ENCODE results near the gene ADAMTS10. TPM values are rescaled to one million over a fixed set of nuclear protein-coding genes. Genes with fewer than 3 reads are reported as not detected.
"Not testable (repeated sequence)": the region's sequence is repeated elsewhere in the genome, so short reads cannot be mapped to it uniquely, and the experiment has no call there.

ADAMTS10 gene
- total RNA-seq, 1 experiment from 2014 or later = 10.2 TPM

- DNase-seq (ENCODE audit: low read depth, low spot score) (no peak), ATAC-seq (no peak)
- ChIA-PET RAD21 (ENCODE audit: low non-redundant PET in 1 of 2, low total read pairs in 2 of 2, uncharacterized antibody in 2 of 2, unreplicated experiment in 2 of 2) (no interaction called here), POLR2A (no interaction called here), CTCF (interaction anchor here (2.7 to 2.8 kb wide), 2 partner anchors 12 to 14 kb away, joined by 7 to 8 read pairs; no protein-coding TSS in a partner anchor)
- Histone ChIP-seq H3K79me2 (ENCODE audit: insufficient read depth, low read length) (no peaks in the 10 kb centered on the region), H3K9me2 (ENCODE audit: insufficient read depth) (no peaks in the 10 kb centered on the region), H3K27me3 (ENCODE audit: insufficient read depth, low read length) (no peaks in the 10 kb centered on the region), H3K9me3 (ENCODE audit: control insufficient read depth in 1 of 2, insufficient read depth in 1 of 2, low read depth in 1 of 2, low read length in 2 of 2) (no peaks in the 10 kb centered on the region), H3K4me2 (ENCODE audit: low read length) (no peak overlapping the region), H3K4me1 (ENCODE audit: control insufficient read depth in 1 of 2, insufficient read depth in 2 of 2, low read length in 2 of 2) (peaks cover 8 to 20% of the 10 kb centered on the region in 2 experiments), H2AFZ (ENCODE audit: low read depth, low read length, poor library complexity, severe bottlenecking) (no peak overlapping the region), H3K27ac (ENCODE audit: low read depth, low read length) (no peak overlapping the region), H3K9ac (ENCODE audit: low read length) (no peak overlapping the region), H3K4me3 (replicated peaks in 1 of 2; ENCODE audit: low read depth in 1 of 2, low read length in 2 of 2) (no peak overlapping the region), H4K20me1 (ENCODE audit: insufficient read depth) (no peaks in the 10 kb centered on the region), H3K36me3 (ENCODE audit: control insufficient read depth in 1 of 2, insufficient read depth in 2 of 2, low read length in 2 of 2) (no peaks in the 10 kb centered on the region)
- TF ChIP-seq ATF3 (IDR thresholded peaks at IDR 0.05) = no peak
- TF ChIP-seq ZNF274 (IDR thresholded peaks at IDR 0.05; ENCODE audit: low read depth, low read length) = no peak
- no peak for TF ChIP-seq CTCF (IDR thresholded peaks at IDR 0.05 in 2 of 3, conservative IDR thresholded peaks at IDR 0.05 in 1 of 3; ENCODE audit: borderline replicate concordance in 1 of 3, insufficient read depth in 1 of 3, low read depth in 2 of 3, low read length in 2 of 3)
- no peak for TF ChIP-seq EZH2phosphoT487 (IDR thresholded peaks at IDR 0.05; ENCODE audit: borderline replicate concordance)
- TF ChIP-seq SIN3A (IDR thresholded peaks at IDR 0.05; ENCODE audit: low read depth) = no peak
- TF ChIP-seq, protein P1, sequence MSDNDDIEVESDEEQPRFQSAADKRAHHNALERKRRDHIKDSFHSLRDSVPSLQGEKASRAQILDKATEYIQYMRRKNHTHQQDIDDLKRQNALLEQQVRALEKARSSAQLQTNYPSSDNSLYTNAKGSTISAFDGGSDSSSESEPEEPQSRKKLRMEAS (IDR thresholded peaks at IDR 0.05) = no peak
- TF ChIP-seq FOSL1 (IDR thresholded peaks at IDR 0.05; ENCODE audit: low read depth) = no peak
- no peak for TF ChIP-seq ELF1 (IDR thresholded peaks at IDR 0.05; ENCODE audit: borderline replicate concordance, low read depth)
- TF ChIP-seq ZFX (IDR thresholded peaks at IDR 0.05) = no peak
- no peak for TF ChIP-seq POLR2AphosphoS5 (IDR thresholded peaks at IDR 0.05; ENCODE audit: low read depth, low read length)
- no peak for TF ChIP-seq REST (IDR thresholded peaks at IDR 0.05; ENCODE audit: low read depth)
- TF ChIP-seq EZH2 (IDR thresholded peaks at IDR 0.05) = no peak
- no peak for TF ChIP-seq SRF (IDR thresholded peaks at IDR 0.05; ENCODE audit: low read depth)
- TF ChIP-seq RAD21 (IDR thresholded peaks at IDR 0.05; ENCODE audit: low read depth) = no peak
- TF ChIP-seq EGR1 (IDR thresholded peaks at IDR 0.05; ENCODE audit: low read depth) = no peak
- no peak for TF ChIP-seq CEBPB (IDR thresholded peaks at IDR 0.05; ENCODE audit: low read depth)
- TF ChIP-seq SP1 (IDR thresholded peaks at IDR 0.05; ENCODE audit: low read depth) = no peak
- no peak for TF ChIP-seq JUND (IDR thresholded peaks at IDR 0.05)
- intact Hi-C loops (cut with micrococcal nuclease) = no loop called here
- no TSS peak for BruUV-seq (replicated peaks)
These were observed 43.7 kb downstream of the ADAMTS10 start for GRCh38 chr19:8566855-8567254.

DNA sequence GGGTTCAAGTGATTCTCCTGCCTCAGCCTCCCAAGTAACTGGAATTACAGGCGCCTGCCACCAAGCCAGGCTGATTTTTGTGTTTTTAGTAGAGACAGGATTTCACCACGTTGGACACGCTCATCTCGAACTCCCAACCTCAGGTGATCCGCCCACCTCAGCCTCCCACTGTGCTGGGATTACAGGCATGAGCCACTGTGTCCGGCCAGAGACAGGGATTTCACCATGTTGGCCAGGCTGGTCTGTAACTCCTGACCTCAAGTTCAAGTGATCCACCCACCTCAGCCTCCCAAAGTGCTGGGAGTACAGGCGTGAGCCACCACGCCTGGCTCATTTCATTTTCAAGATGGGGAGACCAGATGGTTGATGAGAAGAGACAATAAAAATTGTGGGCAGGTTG, 45.6 kb downstream of the ADAMTS10 start:
- H4K20me1 ChIP-seq (ENCODE audit: insufficient read depth); intact Hi-C loops (cut with micrococcal nuclease); H2AFZ ChIP-seq (ENCODE audit: low read depth, low read length, poor library complexity, severe bottlenecking); H3K79me2 ChIP-seq (ENCODE audit: insufficient read depth, low read length); H3K36me3 ChIP-seq (ENCODE audit: control insufficient read depth in 1 of 2, insufficient read depth in 2 of 2, low read length in 2 of 2); H3K9me3 ChIP-seq (ENCODE audit: control insufficient read depth in 1 of 2, insufficient read depth in 1 of 2, low read depth in 1 of 2, low read length in 2 of 2); BruUV-seq (replicated peaks); ATAC-seq; H3K9me2 ChIP-seq (ENCODE audit: insufficient read depth); H3K9ac ChIP-seq (ENCODE audit: low read length); H3K27me3 ChIP-seq (ENCODE audit: insufficient read depth, low read length); POLR2A ChIA-PET; RAD21 ChIA-PET (ENCODE audit: low non-redundant PET in 1 of 2, low total read pairs in 2 of 2, uncharacterized antibody in 2 of 2, unreplicated experiment in 2 of 2); H3K27ac ChIP-seq (ENCODE audit: low read depth, low read length); H3K4me3 ChIP-seq (replicated peaks in 1 of 2; ENCODE audit: low read depth in 1 of 2, low read length in 2 of 2); DNase-seq (ENCODE audit: low read depth, low spot score); H3K4me2 ChIP-seq (ENCODE audit: low read length): not testable (repeated sequence)
- H3K4me1 ChIP-seq (ENCODE audit: control insufficient read depth in 1 of 2, insufficient read depth in 2 of 2, low read length in 2 of 2) = peaks cover 8 to 16% of the 10 kb centered on the region in 2 experiments
- CTCF ChIA-PET = interaction anchor here (2.7 to 2.8 kb wide), 2 partner anchors 14 to 16 kb away, joined by 7 to 8 read pairs; no protein-coding TSS in a partner anchor
